DMS79 (cell line): ENCODE results near the gene RAP1A.
A peak's percentile ranks its signal among the peaks of the same experiment; 100 is the strongest.
"Not testable (repeated sequence)": the region's sequence is repeated elsewhere in the genome, so short reads cannot be mapped to it uniquely, and the experiment has no call there.

Source experiments
- DNase-seq: peaks from one replicate; lab custom pipeline; 2025; lab: John Stamatoyannopoulos, UW

RAP1A gene

GRCh38 chr1:111665497-111665896, 45.9 kb downstream of the RAP1A start:
- DNase-seq, result no peak

- DNase-seq, result no peak
Observed at GRCh38 chr1:111666828-111667227, 47.2 kb downstream of the RAP1A start.

GRCh38 chr1:111669268-111669667, 49.7 kb downstream of the RAP1A start:
- no peak for DNase-seq

- DNase-seq, result no peak
Observed at GRCh38 chr1:111671852-111672251, 52.3 kb downstream of the RAP1A start.

GRCh38 chr1:111672331-111672730, 52.7 kb downstream of the RAP1A start:
- DNase-seq, result no peak

- DNase-seq, result no peak
Observed at GRCh38 chr1:111677604-111678003, 58.0 kb downstream of the RAP1A start.

- no peak for DNase-seq
Observed at GRCh38 chr1:111679541-111679940, 60.0 kb downstream of the RAP1A start.

GRCh38 chr1:111680212-111680800, 60.7 kb downstream of the RAP1A start:
- DNase-seq, result not testable (repeated sequence)

- DNase-seq, result not testable (repeated sequence)
Observed at GRCh38 chr1:111685293-111686153, 65.9 kb downstream of the RAP1A start.

GRCh38 chr1:111690306-111690617, 70.7 kb downstream of the RAP1A start:
- DNase-seq, result peak; percentile 72

- DNase-seq, result no peak
Observed at GRCh38 chr1:111691886-111692285, 72.3 kb downstream of the RAP1A start.

GRCh38 chr1:111695801-111696200, 76.2 kb downstream of the RAP1A start:
- DNase-seq, result no peak

- no peak for DNase-seq
Observed at GRCh38 chr1:111696330-111696729, 76.7 kb downstream of the RAP1A start.

- DNase-seq, result no peak
Observed at GRCh38 chr1:111699268-111699667, 79.7 kb downstream of the RAP1A start.

GRCh38 chr1:111702504-111703050, 83.0 kb downstream of the RAP1A start:
- no peak for DNase-seq

- DNase-seq, result no peak
Observed at GRCh38 chr1:111704240-111704639, 84.7 kb downstream of the RAP1A start.

- DNase-seq, result no peak
Observed at GRCh38 chr1:111704776-111705175, 85.2 kb downstream of the RAP1A start.

GRCh38 chr1:111705841-111706240, 86.3 kb downstream of the RAP1A start:
- DNase-seq, result no peak

GRCh38 chr1:111706921-111707320, 87.3 kb downstream of the RAP1A start:
- no peak for DNase-seq

- DNase-seq, result no peak
Observed at GRCh38 chr1:111707906-111708305, 88.3 kb downstream of the RAP1A start.

GRCh38 chr1:111709986-111710385, 90.4 kb downstream of the RAP1A start:
- DNase-seq, result no peak

- no peak for DNase-seq
Observed at GRCh38 chr1:111716333-111716732, 96.7 kb downstream of the RAP1A start.

- DNase-seq, result no peak
Observed at GRCh38 chr1:111717450-111717849, 97.9 kb downstream of the RAP1A start.
